ENCODE measurements around the gene SYTL5. TPM values are rescaled to one million over a fixed set of nuclear protein-coding genes. Genes with fewer than 3 reads are reported as not detected.

SYTL5 gene
- total RNA-seq, 1 experiment from 2014 or later: 0.04 TPM

GRCh38 chrX:38165023-38165422 is 158.7 kb downstream of the SYTL5 start:
- H3K4me1 ChIP-seq (ENCODE audit: insufficient read depth, low read length): no peaks in the 10 kb centered on the region
- ChIA-PET POLR2A (ENCODE audit: unreplicated experiment) (no interaction called here), CTCF (no interaction called here)
- no peak overlapping the region for H3K4me3 ChIP-seq (ENCODE audit: low read length)
- no peak overlapping the region for H3K9ac ChIP-seq (ENCODE audit: low read length)
- H3F3A ChIP-seq (ENCODE audit: low read length, unreplicated experiment): no peaks in the 10 kb centered on the region
- no TSS peak for BruUV-seq (replicated peaks)
- no peak overlapping the region for H2AFZ ChIP-seq (ENCODE audit: low read length)
- H3K79me2 ChIP-seq (ENCODE audit: low read length): no peaks in the 10 kb centered on the region
- H3K4me2 ChIP-seq (ENCODE audit: low read length): no peak overlapping the region
- H3K27ac ChIP-seq (ENCODE audit: low read length): no peak overlapping the region
- no peaks in the 10 kb centered on the region for H3K36me3 ChIP-seq (ENCODE audit: low read depth, low read length)
- intact Hi-C loops (cut with micrococcal nuclease): no loop called here
- no peaks in the 10 kb centered on the region for H3K9me3 ChIP-seq (ENCODE audit: low read length)
- H3K9me2 ChIP-seq (replicated peaks; ENCODE audit: low read length): no peaks in the 10 kb centered on the region
- H3K27me3 ChIP-seq (ENCODE audit: low read length): no peaks in the 10 kb centered on the region
- TF ChIP-seq CTCF (conservative IDR thresholded peaks at IDR 0.05; ENCODE audit: low read depth, low read length) (no peak), EZH2phosphoT487 (IDR thresholded peaks at IDR 0.05; ENCODE audit: borderline replicate concordance, low read length) (no peak), EZH2 (IDR thresholded peaks at IDR 0.05; ENCODE audit: low read length, unreplicated experiment) (no peak)
- ATAC-seq: no peak
- no peaks in the 10 kb centered on the region for H4K20me1 ChIP-seq (ENCODE audit: low read length)
- DNase-seq: no peak

- Histone ChIP-seq H2AFZ (ENCODE audit: low read length) (no peak overlapping the region), H3K27ac (ENCODE audit: low read length) (no peak overlapping the region), H3K27me3 (ENCODE audit: low read length) (no peaks in the 10 kb centered on the region), H3K36me3 (ENCODE audit: low read depth, low read length) (no peaks in the 10 kb centered on the region), H3K79me2 (ENCODE audit: low read length) (no peaks in the 10 kb centered on the region), H4K20me1 (ENCODE audit: low read length) (no peaks in the 10 kb centered on the region), H3K9me2 (replicated peaks; ENCODE audit: low read length) (no peaks in the 10 kb centered on the region), H3K4me3 (ENCODE audit: low read length) (no peak overlapping the region), H3K9me3 (ENCODE audit: low read length) (no peaks in the 10 kb centered on the region), H3F3A (ENCODE audit: low read length, unreplicated experiment) (no peaks in the 10 kb centered on the region), H3K9ac (ENCODE audit: low read length) (no peak overlapping the region), H3K4me2 (ENCODE audit: low read length) (no peak overlapping the region), H3K4me1 (ENCODE audit: insufficient read depth, low read length) (no peaks in the 10 kb centered on the region)
- BruUV-seq (replicated peaks): no TSS peak
- ChIA-PET POLR2A (ENCODE audit: unreplicated experiment) (no interaction called here), CTCF (interaction anchor here (0.8 kb wide), 1 partner anchor 421 kb away, joined by 3 read pairs; no protein-coding TSS in a partner anchor)
- ATAC-seq (no peak), DNase-seq (peak; percentile 65)
- TF ChIP-seq EZH2phosphoT487 (IDR thresholded peaks at IDR 0.05; ENCODE audit: borderline replicate concordance, low read length): no peak
- TF ChIP-seq EZH2 (IDR thresholded peaks at IDR 0.05; ENCODE audit: low read length, unreplicated experiment): no peak
- TF ChIP-seq CTCF (conservative IDR thresholded peaks at IDR 0.05; ENCODE audit: low read depth, low read length): peak; percentile 78
- intact Hi-C loops (cut with micrococcal nuclease): loop anchor here (1.0 to 2.0 kb wide), 3 partner anchors 158 to 422 kb away; no protein-coding TSS in a partner anchor
Observed at GRCh38 chrX:38166478-38167083, 160.2 kb downstream of the SYTL5 start.

GRCh38 chrX:38170556-38170955 is 164.2 kb downstream of the SYTL5 start:
- Histone ChIP-seq H3K27me3 (ENCODE audit: low read length) (no peaks in the 10 kb centered on the region), H3K79me2 (ENCODE audit: low read length) (no peaks in the 10 kb centered on the region), H3K4me2 (ENCODE audit: low read length) (no peak overlapping the region), H2AFZ (ENCODE audit: low read length) (no peak overlapping the region), H3K4me3 (ENCODE audit: low read length) (no peak overlapping the region), H3K9me2 (replicated peaks; ENCODE audit: low read length) (no peaks in the 10 kb centered on the region), H4K20me1 (ENCODE audit: low read length) (no peaks in the 10 kb centered on the region), H3K27ac (ENCODE audit: low read length) (no peak overlapping the region), H3K9ac (ENCODE audit: low read length) (no peak overlapping the region), H3K9me3 (ENCODE audit: low read length) (no peaks in the 10 kb centered on the region), H3F3A (ENCODE audit: low read length, unreplicated experiment) (no peaks in the 10 kb centered on the region), H3K4me1 (ENCODE audit: insufficient read depth, low read length) (no peaks in the 10 kb centered on the region), H3K36me3 (ENCODE audit: low read depth, low read length) (no peaks in the 10 kb centered on the region)
- DNase-seq: no peak
- ChIA-PET CTCF (no interaction called here), POLR2A (ENCODE audit: unreplicated experiment) (interaction anchor here (0.7 kb wide), 1 partner anchor 10 kb away, joined by 10 read pairs; no protein-coding TSS in a partner anchor)
- intact Hi-C loops (cut with micrococcal nuclease): loop anchor here (10.0 kb wide), 1 partner anchor 346 kb away; no protein-coding TSS in a partner anchor
- no peak for TF ChIP-seq EZH2phosphoT487 (IDR thresholded peaks at IDR 0.05; ENCODE audit: borderline replicate concordance, low read length)
- no peak for TF ChIP-seq CTCF (conservative IDR thresholded peaks at IDR 0.05; ENCODE audit: low read depth, low read length)
- no TSS peak for BruUV-seq (replicated peaks)
- no peak for ATAC-seq
